ENCODE data around the gene CCDC148. TPM values are rescaled to one million over a fixed set of nuclear protein-coding genes. Genes with fewer than 3 reads are reported as not detected.

CCDC148 gene
- total RNA-seq, 1 donor from 2014 or later = 2.4 TPM

DNA sequence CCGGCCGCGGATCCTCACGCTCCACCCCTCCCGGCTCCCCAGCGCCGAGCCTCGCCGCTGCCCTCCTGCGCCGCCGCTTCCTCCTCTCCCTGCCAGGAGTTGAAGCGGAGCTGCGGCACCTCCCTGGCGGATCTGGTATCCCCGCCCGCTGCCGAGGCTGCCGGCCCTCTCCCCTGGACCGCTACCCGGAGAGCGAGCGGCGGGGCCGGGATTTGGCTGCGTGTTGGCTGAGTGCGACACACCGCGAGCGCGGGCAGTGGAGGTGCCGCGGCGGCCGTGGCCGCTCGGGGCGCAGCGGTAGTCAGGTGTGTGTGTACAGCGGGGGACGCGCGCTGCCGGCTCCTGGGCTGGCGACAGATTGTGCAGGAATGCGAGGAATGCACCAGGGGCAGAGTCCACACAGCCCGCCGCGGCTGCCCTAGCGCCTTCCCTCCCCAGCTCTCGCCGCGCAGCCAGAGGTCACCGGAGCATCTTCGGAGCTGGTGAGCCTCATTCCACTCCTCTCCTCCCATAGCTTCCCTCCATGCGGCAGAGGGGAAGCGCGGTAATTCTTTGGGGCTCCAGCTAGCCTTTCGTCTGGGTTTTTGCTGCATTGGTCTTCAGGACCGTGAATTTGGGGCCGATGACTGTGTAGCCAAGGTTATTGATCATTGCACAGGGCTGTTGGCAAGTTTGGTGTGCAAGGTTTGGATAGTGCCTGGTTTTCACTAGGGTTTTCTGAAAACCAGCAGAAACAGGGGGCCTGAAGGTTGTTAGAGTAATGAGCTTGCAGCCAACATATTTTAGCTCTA lies 1.5 kb upstream of the CCDC148 start:
- Histone ChIP-seq H3K79me2 (ENCODE audit: insufficient read depth, low read length) (peaks cover 55% of the 10 kb centered on the region), H3K4me1 (ENCODE audit: insufficient read depth, low read length) (peaks cover 16% of the 10 kb centered on the region), H3K4me2 (ENCODE audit: low read length) (peak overlapping the region; percentile 97), H3K36me3 (ENCODE audit: insufficient read depth, low read length) (no peaks in the 10 kb centered on the region), H3K27ac (ENCODE audit: low read depth, low read length) (peak overlapping the region; percentile 79), H3K9me3 (ENCODE audit: insufficient read depth, low read depth, low read length) (no peaks in the 10 kb centered on the region), H3K27me3 (ENCODE audit: insufficient read depth, low read length) (no peaks in the 10 kb centered on the region), H3K4me3 (ENCODE audit: insufficient read depth, low read depth, low read length) (peak overlapping the region; percentile 68), H2AFZ (ENCODE audit: low read depth, low read length) (peak overlapping the region; percentile 84), H4K20me1 (ENCODE audit: insufficient read depth, low read length) (peaks cover 40% of the 10 kb centered on the region), H3K9ac (ENCODE audit: low read length) (peak overlapping the region; percentile 87)
- no peak for TF ChIP-seq CTCF (IDR thresholded peaks at IDR 0.05; ENCODE audit: insufficient read depth, low read depth, low read length)
- no peak for TF ChIP-seq EZH2 (IDR thresholded peaks at IDR 0.05; ENCODE audit: insufficient read depth, low read length)
- no peaks in the 10 kb centered on the region for H3K9me3 Mint-ChIP-seq (ENCODE audit: unreplicated experiment)
- no peak for FAIRE-seq
- peak; percentile 45 for DNase-seq (ENCODE audit: low read depth)
- H3K36me3 Mint-ChIP-seq (ENCODE audit: low read depth, unreplicated experiment) = no peaks in the 10 kb centered on the region
- peaks cover 19% of the 10 kb centered on the region for H3K4me1 Mint-ChIP-seq (ENCODE audit: low read depth, unreplicated experiment)
- H3K4me3 Mint-ChIP-seq (ENCODE audit: unreplicated experiment) = peak overlapping the region; percentile 99
- H3K27ac Mint-ChIP-seq (ENCODE audit: unreplicated experiment) = peak overlapping the region; percentile 93
- no peaks in the 10 kb centered on the region for H3K27me3 Mint-ChIP-seq (ENCODE audit: low read depth, unreplicated experiment)

DNA sequence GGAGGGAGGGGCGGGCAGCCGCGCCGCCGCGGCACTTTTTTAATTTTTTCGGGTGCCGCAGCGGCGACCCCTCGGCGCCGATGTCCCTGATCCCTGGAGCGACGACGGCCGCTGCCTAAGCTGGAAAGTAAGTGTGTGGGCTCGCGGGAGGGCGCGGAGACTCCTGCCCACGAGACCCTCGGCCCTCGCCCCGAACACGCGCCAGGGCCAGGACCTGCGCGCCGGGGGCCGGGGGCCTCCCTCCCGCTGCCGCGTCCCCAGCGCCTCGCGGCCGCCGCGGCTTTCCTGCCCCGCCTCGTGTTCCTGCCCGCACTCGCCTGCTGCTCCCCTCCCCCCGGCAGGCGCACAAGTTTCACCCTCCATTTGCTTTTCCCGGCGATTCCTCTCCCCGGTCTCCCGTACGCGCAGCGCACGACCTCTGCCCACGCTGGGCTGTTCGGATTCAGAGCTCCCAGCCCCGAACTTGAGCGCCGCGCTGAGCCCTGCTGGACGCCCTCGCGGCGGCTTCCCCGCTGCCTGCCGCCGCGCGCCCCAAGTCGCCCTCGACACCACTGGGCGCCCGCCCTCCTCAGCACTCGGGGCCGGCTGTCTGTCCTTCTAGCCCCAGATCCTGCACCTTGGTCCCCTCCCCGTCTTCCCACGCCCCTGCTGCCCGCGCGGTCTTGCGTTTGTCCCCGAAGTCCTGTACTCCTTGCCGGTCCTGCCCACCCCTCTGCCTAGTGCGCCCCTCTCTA lies 706 bp upstream of the CCDC148 start:
- Histone ChIP-seq H3K79me2 (ENCODE audit: insufficient read depth, low read length) (peaks cover 47% of the 10 kb centered on the region), H3K27me3 (ENCODE audit: insufficient read depth, low read length) (no peaks in the 10 kb centered on the region), H3K9ac (ENCODE audit: low read length) (peak overlapping the region; percentile 87), H3K36me3 (ENCODE audit: insufficient read depth, low read length) (no peaks in the 10 kb centered on the region), H4K20me1 (ENCODE audit: insufficient read depth, low read length) (peaks cover 33% of the 10 kb centered on the region), H3K9me3 (ENCODE audit: insufficient read depth, low read depth, low read length) (no peaks in the 10 kb centered on the region), H3K27ac (ENCODE audit: low read depth, low read length) (peak overlapping the region; percentile 79), H3K4me1 (ENCODE audit: insufficient read depth, low read length) (peaks cover 16% of the 10 kb centered on the region), H3K4me2 (ENCODE audit: low read length) (peak overlapping the region; percentile 97), H3K4me3 (ENCODE audit: insufficient read depth, low read depth, low read length) (peak overlapping the region; percentile 68), H2AFZ (ENCODE audit: low read depth, low read length) (peak overlapping the region; percentile 84)
- FAIRE-seq = no peak
- DNase-seq (ENCODE audit: low read depth) = peak; percentile 52
- TF ChIP-seq CTCF (IDR thresholded peaks at IDR 0.05; ENCODE audit: insufficient read depth, low read depth, low read length) (no peak), EZH2 (IDR thresholded peaks at IDR 0.05; ENCODE audit: insufficient read depth, low read length) (no peak)
- Mint-ChIP-seq H3K4me3 (ENCODE audit: unreplicated experiment) (peak overlapping the region; percentile 99), H3K27me3 (ENCODE audit: low read depth, unreplicated experiment) (no peaks in the 10 kb centered on the region), H3K4me1 (ENCODE audit: low read depth, unreplicated experiment) (peaks cover 19% of the 10 kb centered on the region), H3K36me3 (ENCODE audit: low read depth, unreplicated experiment) (no peaks in the 10 kb centered on the region), H3K27ac (ENCODE audit: unreplicated experiment) (peak overlapping the region; percentile 93), H3K9me3 (ENCODE audit: unreplicated experiment) (no peaks in the 10 kb centered on the region)
